Immature natural killer cell (primary cell): ENCODE results near the gene NHLRC2. TPM values are rescaled to one million over a fixed set of nuclear protein-coding genes. Genes with fewer than 3 reads are reported as not detected.

ENCODE experiments used
- DNase-seq, 3 donors: peaks; one replicate each; pipeline ENCODE4 v3.0.0; 2022; ENCODE audit warnings: mixed read lengths in 1 of 3
- H3K27ac Mint-ChIP-seq, 6 donors: one replicate each; pipeline ENCODE4 v1.8.0; 2020; ENCODE audit warnings: mixed read lengths in 6 of 6, mild to moderate bottlenecking in 5 of 6, inconsistent platforms in 4 of 6, moderate library complexity in 3 of 6
- H3K27me3 Mint-ChIP-seq, 3 donors: one replicate each; pipeline ENCODE4 v1.8.0; 2020 to 2021; ENCODE audit warnings: low read depth in 3 of 3, mild to moderate bottlenecking in 3 of 3, mixed read lengths in 3 of 3, moderate library complexity in 3 of 3, inconsistent platforms in 1 of 3
- H3K36me3 Mint-ChIP-seq, 3 donors: one replicate each; pipeline ENCODE4 v1.8.0; 2020; ENCODE audit warnings: mixed read lengths in 3 of 3, inconsistent platforms in 2 of 3, mild to moderate bottlenecking in 2 of 3
- H3K4me1 Mint-ChIP-seq, 2 donors: one replicate each; pipeline ENCODE4 v1.8.0; 2020; ENCODE audit warnings: inconsistent platforms in 2 of 2, mild to moderate bottlenecking in 2 of 2, mixed read lengths in 2 of 2, moderate library complexity in 1 of 2
- H3K4me3 Mint-ChIP-seq, 5 donors: one replicate each; pipeline ENCODE4 v1.8.0; 2020; ENCODE audit warnings: mild to moderate bottlenecking in 5 of 5, mixed read lengths in 5 of 5, inconsistent platforms in 3 of 5, moderate library complexity in 3 of 5
- H3K9me3 Mint-ChIP-seq, 6 donors: one replicate each; pipeline ENCODE4 v1.8.0; 2020; ENCODE audit warnings: mild to moderate bottlenecking in 6 of 6, mixed read lengths in 6 of 6, inconsistent platforms in 4 of 6, moderate library complexity in 3 of 6
- polyA plus RNA-seq, 3 donors: library from polyadenylated mRNA; unstranded; fragments of 300-500 nt; fragmentation: Illumina TruSeq; gene quantifications; one replicate each; pipeline ENCODE4 v1.2.3, GENCODE V29; 2021

The NHLRC2 gene
- polyA plus RNA-seq, 3 donors from 2014 or later = 8.9 to 11.3 (median 10.2) TPM

DNA sequence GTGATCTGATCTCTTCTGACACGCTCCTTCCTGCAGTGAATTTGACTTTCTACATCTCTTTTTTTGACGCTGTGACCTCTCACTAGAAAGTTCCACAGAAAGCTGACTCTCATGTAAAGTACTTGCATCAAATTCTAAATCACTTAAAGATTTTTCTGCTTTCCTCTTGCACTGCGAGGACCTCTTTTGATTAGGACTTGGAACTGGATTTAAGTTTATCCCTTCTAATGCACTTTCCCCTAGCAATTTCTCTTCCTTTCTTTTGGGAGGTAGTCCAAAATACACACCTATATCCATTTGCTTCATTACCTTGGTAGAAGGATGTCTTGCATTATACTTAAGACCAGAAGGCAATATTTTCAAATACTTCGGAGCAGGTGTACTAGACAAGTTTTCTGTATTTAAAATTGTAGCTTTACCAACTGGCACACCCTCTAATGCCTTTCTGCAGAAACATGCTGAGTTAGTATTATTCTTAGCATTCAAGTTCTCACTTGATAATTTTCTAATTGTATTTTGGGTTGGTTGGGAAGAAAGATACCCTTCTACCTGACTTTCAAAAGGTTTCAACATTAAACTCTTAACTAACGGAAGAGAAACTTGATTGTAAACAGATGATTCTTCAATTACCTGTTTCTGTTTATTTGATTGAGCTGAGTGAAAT lies 5.2 kb upstream of the NHLRC2 start:
- Mint-ChIP-seq H3K27ac (peak overlapping the region in 2 of 6 donors; percentile 1 to 66), H3K4me1 (peaks cover 28 to 42% of the 10 kb centered on the region in 2 donors)

DNA sequence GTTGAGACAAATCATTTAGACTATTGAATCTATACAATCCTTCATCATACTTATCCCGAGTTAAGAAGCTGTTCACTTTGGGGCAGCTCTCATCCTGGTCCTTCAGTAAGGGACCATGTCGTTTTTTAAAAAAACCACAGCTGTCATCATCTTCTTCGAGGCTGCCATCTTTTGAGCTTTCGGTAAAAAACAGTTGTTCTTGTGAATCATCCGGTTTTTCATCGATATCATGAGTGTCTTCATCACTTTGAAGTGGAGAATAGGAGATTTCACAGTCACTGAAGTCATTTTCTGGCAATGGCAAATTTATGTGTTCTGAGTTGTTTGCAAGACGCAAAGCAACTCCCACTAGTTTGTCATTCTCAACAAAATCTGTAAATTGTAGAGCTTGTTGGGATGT lies 4.5 kb upstream of the NHLRC2 start:
- peak overlapping the region in 1 of 6 donors; percentile 46 for H3K27ac Mint-ChIP-seq

More for the DNA sequence above, 5.2 kb upstream of the NHLRC2 start:
- no peaks in the 10 kb centered on the region for H3K9me3 Mint-ChIP-seq
- H3K4me3 Mint-ChIP-seq = no peak overlapping the region
- H3K27me3 Mint-ChIP-seq = peaks cover 0 to 10% (median under 1%) of the 10 kb centered on the region in 3 donors
- DNase-seq = no peak
- H3K36me3 Mint-ChIP-seq = peaks cover 10 to 32% (median 14%) of the 10 kb centered on the region in 3 donors

DNA sequence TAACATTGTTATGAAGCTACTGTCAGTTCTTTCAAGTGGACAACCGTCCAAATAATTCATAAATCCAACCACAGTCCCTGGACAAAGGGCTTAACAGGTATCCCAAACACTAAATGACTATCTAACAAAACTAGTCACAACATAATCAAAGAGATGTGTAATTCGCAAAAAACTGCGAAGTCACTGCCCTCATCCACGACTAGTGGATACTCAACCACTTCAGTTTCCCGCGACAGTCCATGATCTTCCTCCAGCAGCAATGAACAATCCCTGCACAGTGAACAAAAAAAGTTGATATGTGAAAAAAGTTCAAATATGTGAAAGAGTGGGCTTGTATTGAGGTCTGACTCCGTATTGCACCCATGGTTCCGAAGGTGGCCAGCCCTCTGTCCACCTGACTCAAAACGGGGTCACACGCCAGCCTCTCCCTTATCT lies 866 bp upstream of the NHLRC2 start:
- Mint-ChIP-seq H3K27ac (peak overlapping the region; percentile 92 to 99 (median 96)), H3K4me1 (peaks cover 50 to 75% of the 10 kb centered on the region in 2 donors), H3K36me3 (peaks cover 6 to 14% (median 8%) of the 10 kb centered on the region in 3 donors), H3K9me3 (no peaks in the 10 kb centered on the region), H3K4me3 (peak overlapping the region; percentile 97 to 100 (median 99)), H3K27me3 (peaks cover 5 to 19% (median 5%) of the 10 kb centered on the region in 3 donors)
- no peak for DNase-seq

More for the DNA sequence above, 4.5 kb upstream of the NHLRC2 start:
- Mint-ChIP-seq H3K36me3 (peaks cover 8 to 31% (median 14%) of the 10 kb centered on the region in 3 donors), H3K4me3 (peak overlapping the region in 1 of 5 donors; percentile 38), H3K9me3 (no peaks in the 10 kb centered on the region), H3K4me1 (peaks cover 31 to 47% of the 10 kb centered on the region in 2 donors), H3K27me3 (peaks cover 2 to 14% (median 5%) of the 10 kb centered on the region in 3 donors)
- DNase-seq = no peak

DNA sequence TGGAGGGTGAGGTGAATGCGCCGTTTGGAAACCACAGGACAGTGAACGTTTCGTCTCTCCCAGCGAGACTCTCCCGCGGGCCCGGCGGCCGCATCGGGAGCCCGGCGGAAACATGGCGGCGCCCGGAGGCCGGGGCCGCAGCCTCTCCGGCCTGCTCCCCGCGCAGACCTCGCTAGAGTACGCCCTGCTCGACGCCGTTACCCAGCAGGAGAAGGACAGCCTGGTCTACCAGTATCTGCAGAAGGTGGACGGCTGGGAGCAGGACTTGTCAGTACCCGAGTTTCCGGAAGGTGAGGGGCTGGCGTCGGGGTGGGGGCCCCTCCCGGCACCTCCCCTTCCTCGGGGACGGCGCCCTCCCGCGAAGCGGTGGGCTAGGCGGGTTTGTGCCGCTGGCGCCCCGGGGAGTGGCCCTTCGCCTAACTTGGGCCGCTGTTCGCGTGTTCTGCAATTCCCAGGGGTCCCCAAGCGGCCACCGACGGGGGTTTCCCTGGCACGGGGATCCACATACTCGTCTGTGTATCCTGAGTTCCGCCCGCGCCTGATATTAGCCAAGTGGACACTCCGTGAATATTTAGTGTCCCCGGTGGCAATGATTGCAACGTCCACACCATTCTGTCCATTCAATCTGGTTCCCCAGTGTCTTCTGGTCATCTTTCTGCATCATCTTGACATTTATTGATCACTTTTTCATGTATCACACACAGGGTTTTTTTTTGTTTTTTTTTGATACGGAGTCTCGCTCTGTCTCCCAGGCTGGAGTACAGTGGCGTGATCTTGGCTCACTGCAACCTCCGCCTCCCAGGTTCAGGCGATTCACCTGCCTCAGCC lies 514 bp downstream of the NHLRC2 start:
- peaks cover 5 to 16% (median 5%) of the 10 kb centered on the region in 3 donors for H3K27me3 Mint-ChIP-seq
- H3K4me1 Mint-ChIP-seq = peaks cover 44 to 66% of the 10 kb centered on the region in 2 donors
- peaks cover 8 to 16% (median 9%) of the 10 kb centered on the region in 3 donors for H3K36me3 Mint-ChIP-seq
- DNase-seq = peak; percentile 56 to 67 (median 65)
- H3K27ac Mint-ChIP-seq = peak overlapping the region; percentile 92 to 99 (median 96)
- H3K4me3 Mint-ChIP-seq = peak overlapping the region; percentile 97 to 100 (median 99)
- H3K9me3 Mint-ChIP-seq = no peaks in the 10 kb centered on the region

DNA sequence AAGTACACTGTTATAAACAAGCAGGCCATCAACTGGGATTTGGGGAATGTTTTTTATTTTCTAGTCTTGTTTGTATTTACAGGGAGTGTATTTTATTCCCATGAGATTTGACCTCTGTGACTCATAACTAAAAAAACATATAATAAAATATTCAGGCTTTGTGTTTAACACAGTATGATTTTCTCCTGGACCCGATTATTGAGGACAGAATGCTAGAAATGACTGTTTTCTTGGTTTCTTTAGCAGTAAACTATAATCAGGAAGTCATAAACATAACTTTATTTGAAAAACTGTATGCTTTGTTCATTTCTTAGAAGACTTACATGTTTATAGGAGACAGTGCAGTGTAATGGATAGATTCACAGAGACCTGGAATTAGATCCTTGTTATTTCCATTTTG lies 2.1 kb downstream of the NHLRC2 start:
- peak overlapping the region in 4 of 5 donors; percentile 97 to 99 (median 98) for H3K4me3 Mint-ChIP-seq
- no peaks in the 10 kb centered on the region for H3K9me3 Mint-ChIP-seq
- no peak for DNase-seq
- peaks cover 40 to 63% of the 10 kb centered on the region in 2 donors for H3K4me1 Mint-ChIP-seq
- H3K27me3 Mint-ChIP-seq = peaks cover 5 to 16% (median 5%) of the 10 kb centered on the region in 3 donors
- H3K36me3 Mint-ChIP-seq = peaks cover 18 to 28% (median 20%) of the 10 kb centered on the region in 3 donors
- peak overlapping the region in 2 of 6 donors; percentile 95 for H3K27ac Mint-ChIP-seq

DNA sequence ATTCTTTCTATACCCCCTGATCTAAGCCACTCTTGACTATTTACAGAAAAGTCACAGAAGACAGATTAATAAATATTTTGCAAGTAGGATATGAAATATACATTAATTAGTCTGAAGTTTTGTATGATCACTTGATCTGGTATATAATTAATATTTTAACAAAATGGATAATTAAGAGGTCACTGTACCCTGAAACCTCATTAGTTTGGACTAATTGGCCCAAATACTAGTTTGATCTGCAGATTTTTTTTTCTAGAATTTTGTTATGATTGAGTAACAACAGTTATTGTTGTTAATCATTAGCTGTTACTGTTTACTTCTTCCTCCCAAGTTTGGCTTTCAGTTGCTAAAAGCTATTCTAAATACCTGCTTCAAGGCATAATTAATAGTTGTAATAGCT lies 2.7 kb downstream of the NHLRC2 start:
- H3K27ac Mint-ChIP-seq = peak overlapping the region in 1 of 6 donors; percentile 95
- peaks cover 19 to 30% (median 20%) of the 10 kb centered on the region in 3 donors for H3K36me3 Mint-ChIP-seq
- H3K4me3 Mint-ChIP-seq = no peak overlapping the region
- H3K27me3 Mint-ChIP-seq = peaks cover 5 to 16% (median 5%) of the 10 kb centered on the region in 3 donors
- no peak for DNase-seq
- peaks cover 38 to 62% of the 10 kb centered on the region in 2 donors for H3K4me1 Mint-ChIP-seq
- H3K9me3 Mint-ChIP-seq = no peaks in the 10 kb centered on the region

DNA sequence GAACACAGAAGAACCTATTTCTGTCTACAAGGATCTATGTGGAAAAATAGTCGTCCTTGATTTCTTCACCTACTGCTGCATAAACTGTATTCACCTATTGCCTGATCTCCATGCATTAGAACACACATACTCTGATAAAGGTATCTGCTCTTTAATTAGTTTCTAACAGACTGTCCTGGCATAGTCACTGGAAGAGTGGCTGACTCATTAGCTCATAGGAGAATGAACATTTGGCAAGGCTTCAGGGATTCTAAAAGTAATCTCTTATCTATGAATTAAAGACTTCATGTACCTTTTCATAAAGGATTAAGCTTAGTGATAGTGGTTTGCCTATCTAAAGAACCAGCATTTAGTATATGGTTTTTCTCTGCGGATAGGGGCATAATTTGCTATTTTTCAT lies 4.1 kb downstream of the NHLRC2 start:
- peaks cover 30 to 50% of the 10 kb centered on the region in 2 donors for H3K4me1 Mint-ChIP-seq
- peaks cover 5 to 15% (median 5%) of the 10 kb centered on the region in 3 donors for H3K27me3 Mint-ChIP-seq
- H3K27ac Mint-ChIP-seq = no peak overlapping the region
- no peaks in the 10 kb centered on the region for H3K9me3 Mint-ChIP-seq
- peaks cover 19 to 34% (median 23%) of the 10 kb centered on the region in 3 donors for H3K36me3 Mint-ChIP-seq
- H3K4me3 Mint-ChIP-seq = no peak overlapping the region
- DNase-seq = no peak

DNA sequence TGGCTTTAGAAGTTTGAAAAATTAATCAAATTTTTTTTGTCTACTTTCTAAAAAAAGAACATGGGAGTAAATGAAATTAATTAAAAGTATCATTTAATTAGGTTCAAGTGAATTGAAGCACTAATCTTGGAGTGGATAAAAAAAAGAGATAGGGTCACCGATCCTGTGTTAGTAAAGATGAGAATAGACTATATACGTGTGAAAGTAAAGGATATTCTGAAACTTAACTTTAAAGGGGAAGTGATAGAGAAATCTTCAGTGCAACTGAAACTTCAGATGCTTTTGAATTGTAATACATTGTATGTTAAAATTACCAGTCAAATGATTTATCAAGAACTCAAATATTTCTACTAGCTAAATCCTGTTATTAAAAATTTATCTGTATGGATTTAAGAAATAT lies 4.8 kb downstream of the NHLRC2 start:
- Mint-ChIP-seq H3K27ac (no peak overlapping the region), H3K4me3 (no peak overlapping the region), H3K4me1 (peaks cover 23 to 43% of the 10 kb centered on the region in 2 donors), H3K27me3 (peaks cover 4 to 8% (median 5%) of the 10 kb centered on the region in 3 donors), H3K36me3 (peaks cover 22 to 39% (median 29%) of the 10 kb centered on the region in 3 donors), H3K9me3 (no peaks in the 10 kb centered on the region)
- no peak for DNase-seq

DNA sequence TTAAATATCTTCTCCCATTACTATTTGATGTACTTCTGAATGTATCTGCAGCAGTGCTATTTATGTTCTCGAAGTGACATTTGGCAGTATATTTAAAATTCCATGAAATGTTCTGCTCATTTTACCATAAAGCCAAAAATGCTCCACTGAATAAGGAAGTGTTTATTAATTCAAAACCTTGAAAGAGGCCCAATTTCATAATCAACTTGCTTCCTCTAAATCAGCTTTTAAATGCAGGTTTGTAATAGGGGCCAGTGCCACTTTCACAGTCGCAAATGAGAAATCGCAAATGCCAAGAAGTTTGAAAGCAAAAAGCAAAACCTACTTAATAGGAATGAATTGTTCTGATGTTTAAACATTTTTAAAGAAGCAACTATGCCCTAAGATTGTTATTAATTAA lies 11.4 kb downstream of the NHLRC2 start:
- no peak overlapping the region for H3K4me3 Mint-ChIP-seq
- no peak for DNase-seq
- H3K9me3 Mint-ChIP-seq = no peaks in the 10 kb centered on the region
- H3K27me3 Mint-ChIP-seq = peaks cover 0 to 2% (median 0%) of the 10 kb centered on the region in 3 donors
- H3K27ac Mint-ChIP-seq = no peak overlapping the region
- peaks cover 4 to 6% of the 10 kb centered on the region in 2 donors for H3K4me1 Mint-ChIP-seq
- H3K36me3 Mint-ChIP-seq = peaks cover 14 to 19% (median 18%) of the 10 kb centered on the region in 3 donors

DNA sequence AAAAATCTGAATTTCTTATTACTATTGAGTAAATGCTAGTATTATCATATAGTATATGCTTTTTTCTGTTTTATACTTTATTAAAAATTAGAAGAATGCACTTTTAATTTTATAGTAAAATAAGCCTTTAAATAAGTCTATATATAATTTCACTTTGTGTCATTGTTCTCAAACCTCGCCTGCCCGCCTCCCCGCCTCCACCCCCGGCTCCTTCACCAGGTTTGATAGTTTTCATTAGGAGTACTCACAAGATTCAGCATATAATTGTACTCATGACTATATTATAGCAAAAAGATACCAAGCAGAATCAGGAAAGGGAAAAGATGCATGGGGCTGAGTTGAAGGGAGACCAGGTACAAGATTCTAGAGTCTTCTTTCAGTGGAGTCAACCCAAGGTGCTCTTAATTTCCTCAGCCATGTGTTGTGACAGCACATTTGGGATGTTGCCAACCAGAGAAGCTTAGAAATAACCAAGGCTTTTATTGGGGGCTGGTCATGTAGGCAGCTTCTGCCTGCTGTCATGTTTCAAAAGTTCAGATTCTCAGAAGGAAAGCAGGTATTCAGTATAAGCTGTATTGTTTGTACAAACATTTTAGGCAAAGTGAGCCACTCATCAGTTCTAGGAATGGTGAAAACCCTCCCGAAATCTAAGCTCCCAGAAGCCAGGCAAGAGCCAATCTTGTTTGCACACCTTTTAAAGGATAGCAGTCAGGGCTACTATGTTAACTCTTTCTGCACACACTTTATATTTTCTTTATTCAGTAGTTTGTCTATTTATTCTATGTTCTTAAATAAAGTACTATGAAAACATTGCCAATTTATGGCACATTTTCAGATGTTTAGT lies 12.3 kb downstream of the NHLRC2 start:
- peaks cover 4 to 6% of the 10 kb centered on the region in 2 donors for H3K4me1 Mint-ChIP-seq
- H3K36me3 Mint-ChIP-seq = peaks cover 7 to 13% (median 13%) of the 10 kb centered on the region in 3 donors
- H3K9me3 Mint-ChIP-seq = no peaks in the 10 kb centered on the region
- peaks cover 0 to 2% (median 0%) of the 10 kb centered on the region in 3 donors for H3K27me3 Mint-ChIP-seq
- no peak for DNase-seq
- H3K27ac Mint-ChIP-seq = no peak overlapping the region
- H3K4me3 Mint-ChIP-seq = no peak overlapping the region

DNA sequence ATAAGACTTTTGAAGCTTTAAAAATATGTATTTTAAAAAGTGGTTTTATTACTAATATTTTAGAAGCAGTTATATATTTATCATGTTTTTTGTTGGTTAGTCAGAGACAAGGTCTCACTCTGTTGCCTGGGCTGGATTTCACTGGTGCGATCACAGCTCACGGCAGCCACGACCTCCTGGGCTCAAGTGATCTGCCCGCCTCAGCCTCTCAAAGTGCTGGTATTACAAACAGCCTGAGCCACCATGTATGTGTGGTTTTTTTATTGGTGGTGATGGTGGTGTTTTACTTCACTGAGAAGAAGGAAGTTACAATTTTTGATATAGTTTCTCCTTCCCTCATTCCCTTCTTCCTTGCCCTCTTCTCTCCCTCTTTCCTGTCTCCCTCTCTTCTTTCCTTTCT lies 13.4 kb downstream of the NHLRC2 start:
- Mint-ChIP-seq H3K4me1 (peaks cover 4 to 6% of the 10 kb centered on the region in 2 donors), H3K27ac (no peak overlapping the region), H3K27me3 (peaks cover 0 to 2% (median 0%) of the 10 kb centered on the region in 3 donors), H3K36me3 (peaks cover 7 to 19% (median 16%) of the 10 kb centered on the region in 3 donors), H3K9me3 (peaks cover 0 to 3% (median 0%) of the 10 kb centered on the region in 6 donors), H3K4me3 (no peak overlapping the region)
- DNase-seq = no peak

DNA sequence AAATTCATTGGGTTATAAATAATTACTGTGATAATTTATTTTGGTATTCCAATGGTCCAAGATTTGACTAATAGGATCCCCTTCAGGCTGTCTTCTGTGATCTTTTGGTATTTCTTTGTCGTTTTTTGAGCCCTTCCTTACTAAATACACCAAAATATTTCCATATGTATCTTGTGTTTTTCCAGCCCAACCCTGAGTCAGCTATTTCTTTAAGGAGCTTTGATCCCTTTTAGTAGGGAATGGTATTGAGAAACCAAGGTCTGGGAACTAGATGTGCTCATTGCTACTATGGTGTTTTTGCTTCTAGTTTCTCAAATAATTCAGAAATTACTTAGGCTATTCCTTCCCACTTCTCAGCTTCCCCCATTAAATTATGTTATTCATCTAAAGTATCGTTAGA lies 15.3 kb downstream of the NHLRC2 start:
- DNase-seq = no peak
- peaks cover 3 to 10% (median 9%) of the 10 kb centered on the region in 3 donors for H3K36me3 Mint-ChIP-seq
- peak overlapping the region in 1 of 6 donors; percentile 5 for H3K27ac Mint-ChIP-seq
- no peak overlapping the region for H3K4me3 Mint-ChIP-seq
- peaks cover 0 to 3% (median 0%) of the 10 kb centered on the region in 6 donors for H3K9me3 Mint-ChIP-seq
- H3K27me3 Mint-ChIP-seq = peaks cover 0 to 2% (median 0%) of the 10 kb centered on the region in 3 donors
- H3K4me1 Mint-ChIP-seq = peaks cover 4 to 19% of the 10 kb centered on the region in 2 donors
